ENCODE results near the gene PSMB2. TPM values are rescaled to one million over a fixed set of nuclear protein-coding genes. Genes with fewer than 3 reads are reported as not detected.

The PSMB2 gene
- total and polyA plus RNA-seq, 2 of the 8 experiments (the other 6 are each of a cell fraction or from before 2014, with no cell fraction given), result 91.4 to 101 TPM

GRCh38 chr1:35640380-35641232, 720 bp downstream of the PSMB2 start:
- Histone ChIP-seq H3K27ac (ENCODE audit: low read depth, low read length) (peak overlapping the region; percentile 88), H3K18ac (ENCODE audit: extremely low read depth, low read length) (no peak overlapping the region), H3K14ac (ENCODE audit: insufficient read length) (no peak overlapping the region), H2AK5ac (ENCODE audit: low read depth, low read length) (no peak overlapping the region), H3K56ac (replicated peaks; ENCODE audit: insufficient read length, low read depth, low read length) (peak overlapping the region; percentile 59), H3K79me2 (ENCODE audit: control insufficient read depth in 1 of 2, insufficient read depth in 2 of 2, low read length in 2 of 2) (peaks cover 14 to 54% of the 10 kb centered on the region in 2 experiments), H2BK5ac (ENCODE audit: low read depth, low read length) (peak overlapping the region; percentile 46; the same call in 1 of the 2 replicates), H3K4me1 (replicated peaks in 1 of 4; ENCODE audit: control insufficient read depth in 3 of 4, insufficient read depth in 4 of 4, low read length in 3 of 4) (no peaks in the 10 kb centered on the region), H3K36me3 (ENCODE audit: control insufficient read depth in 2 of 4, insufficient read depth in 4 of 4, low read length in 3 of 4) (peaks cover 4 to 10% (median 5%) of the 10 kb centered on the region in 4 experiments; a peak in 6 of 8 replicates), H3K23ac (ENCODE audit: insufficient read length) (no peak overlapping the region), H2AFZ (ENCODE audit: low read length) (no peak overlapping the region), H3K9me3 (ENCODE audit: insufficient read depth in 2 of 2, low read depth in 1 of 2, low read length in 1 of 2) (no peaks in the 10 kb centered on the region), H4K8ac (ENCODE audit: extremely low read depth, insufficient read depth, low read length) (peak overlapping the region; percentile 77; the same call in 1 of the 2 replicates), H3K79me1 (ENCODE audit: low read depth, low read length) (peaks cover 3% of the 10 kb centered on the region; the same call in 1 of the 2 replicates), H2BK12ac (ENCODE audit: low read depth, low read length) (no peak overlapping the region), H3K4ac (replicated peaks; ENCODE audit: insufficient read length, low read depth, low read length) (no peak overlapping the region), H4K91ac (replicated peaks; ENCODE audit: insufficient read length, low read length) (no peak overlapping the region), H3K27me3 (replicated peaks in 1 of 4; ENCODE audit: control insufficient read depth in 3 of 4, extremely low read depth in 1 of 4, insufficient read depth in 3 of 4, low read length in 3 of 4) (no peaks in the 10 kb centered on the region), H3K4me2 (ENCODE audit: insufficient read depth in 1 of 2, low read depth in 2 of 2, low read length in 2 of 2) (peak overlapping the region; percentile 70 to 81), H2BK15ac (ENCODE audit: low read length) (no peak overlapping the region; the same call in 1 of the 2 replicates), H4K5ac (ENCODE audit: insufficient read length, low read depth, low read length) (no peak overlapping the region), H3K9ac (replicated peaks in 1 of 4; ENCODE audit: extremely low read depth in 1 of 4, low read depth in 3 of 4, low read length in 3 of 4) (peak overlapping the region; percentile 96 to 100 (median 97)), H2BK20ac (ENCODE audit: low read length) (no peak overlapping the region), H3K23me2 (ENCODE audit: low read depth, low read length) (peaks cover 2% of the 10 kb centered on the region; the same call in 1 of the 2 replicates), H4K20me1 (replicated peaks in 1 of 2; ENCODE audit: control insufficient read depth in 1 of 2, insufficient read depth in 2 of 2, low read length in 2 of 2) (peaks cover 0 to 2% of the 10 kb centered on the region in 2 experiments), H3K4me3 (ENCODE audit: extremely low read depth in 1 of 4, insufficient read depth in 2 of 4, low read depth in 3 of 4, low read length in 4 of 4) (peak overlapping the region; percentile 78 to 99 (median 90)), H2BK120ac (replicated peaks; ENCODE audit: low read depth, low read length) (no peak overlapping the region)
- TF ChIP-seq KDM1A (IDR thresholded peaks at IDR 0.05; ENCODE audit: borderline replicate concordance, low read length) (0 out of 2 replicates have a peak, but pooled peaks have one; percentile 10), EZH2 (IDR thresholded peaks at IDR 0.05; ENCODE audit: low read depth, low read length, severe bottlenecking) (no peak)
- no peak for FAIRE-seq
- no peak for DNase-seq (ENCODE audit: low read depth in 1 of 2, low spot score in 2 of 2)
- WGBS, 2 experiments (ENCODE audit: extremely low coverage in 1 of 2, insufficient coverage in 1 of 2, insufficient read length in 1 of 2, insufficient replicate concordance in 2 of 2, low coverage in 1 of 2, low lambda C conversion rate in 2 of 2, missing lambda C conversion rate in 1 of 2), result 26% methylated on average over 29 of the region's 29 CpGs; no CpG with 5 or more reads in 1 of the 2 experiments
- ChIA-PET POLR2A (ENCODE audit: partially characterized antibody) (interaction anchor here (0.6 to 1.7 kb wide), 8 partner anchors 9 to 152 kb away, joined by 3 to 7 read pairs (median 3); partner anchors contain the start of gene CLSPN), CTCF (ENCODE audit: partially characterized antibody) (interaction anchor here (1.2 to 1.7 kb wide), 2 partner anchors 13 to 75 kb away, joined by 3 to 6 read pairs; no protein-coding TSS in a partner anchor)

Measured in H1 (cell line).